Measurements from ENCODE around the gene ADD2.
"Not testable (repeated sequence)": the region's sequence is repeated elsewhere in the genome, so short reads cannot be mapped to it uniquely, and the experiment has no call there.

The ADD2 gene

GRCh38 chr2:70655786-70656185, 112.2 kb downstream of the ADD2 start:
- no peak overlapping the region for H3K27ac Mint-ChIP-seq
- no peaks in the 10 kb centered on the region for H3K36me3 Mint-ChIP-seq (ENCODE audit: low read depth)
- peaks cover 32% of the 10 kb centered on the region for H3K27me3 Mint-ChIP-seq (ENCODE audit: low read depth)
- no peak overlapping the region for H3K4me3 Mint-ChIP-seq
- TF ChIP-seq, protein P1, sequence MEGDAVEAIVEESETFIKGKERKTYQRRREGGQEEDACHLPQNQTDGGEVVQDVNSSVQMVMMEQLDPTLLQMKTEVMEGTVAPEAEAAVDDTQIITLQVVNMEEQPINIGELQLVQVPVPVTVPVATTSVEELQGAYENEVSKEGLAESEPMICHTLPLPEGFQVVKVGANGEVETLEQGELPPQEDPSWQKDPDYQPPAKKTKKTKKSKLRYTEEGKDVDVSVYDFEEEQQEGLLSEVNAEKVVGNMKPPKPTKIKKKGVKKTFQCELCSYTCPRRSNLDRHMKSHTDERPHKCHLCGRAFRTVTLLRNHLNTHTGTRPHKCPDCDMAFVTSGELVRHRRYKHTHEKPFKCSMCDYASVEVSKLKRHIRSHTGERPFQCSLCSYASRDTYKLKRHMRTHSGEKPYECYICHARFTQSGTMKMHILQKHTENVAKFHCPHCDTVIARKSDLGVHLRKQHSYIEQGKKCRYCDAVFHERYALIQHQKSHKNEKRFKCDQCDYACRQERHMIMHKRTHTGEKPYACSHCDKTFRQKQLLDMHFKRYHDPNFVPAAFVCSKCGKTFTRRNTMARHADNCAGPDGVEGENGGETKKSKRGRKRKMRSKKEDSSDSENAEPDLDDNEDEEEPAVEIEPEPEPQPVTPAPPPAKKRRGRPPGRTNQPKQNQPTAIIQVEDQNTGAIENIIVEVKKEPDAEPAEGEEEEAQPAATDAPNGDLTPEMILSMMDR (IDR thresholded peaks at IDR 0.05; ENCODE audit: unreplicated experiment in 3 of 3) = no peak
- H3K9me3 Mint-ChIP-seq = peaks cover 6% of the 10 kb centered on the region
- no peaks in the 10 kb centered on the region for H3K4me1 Mint-ChIP-seq

DNA sequence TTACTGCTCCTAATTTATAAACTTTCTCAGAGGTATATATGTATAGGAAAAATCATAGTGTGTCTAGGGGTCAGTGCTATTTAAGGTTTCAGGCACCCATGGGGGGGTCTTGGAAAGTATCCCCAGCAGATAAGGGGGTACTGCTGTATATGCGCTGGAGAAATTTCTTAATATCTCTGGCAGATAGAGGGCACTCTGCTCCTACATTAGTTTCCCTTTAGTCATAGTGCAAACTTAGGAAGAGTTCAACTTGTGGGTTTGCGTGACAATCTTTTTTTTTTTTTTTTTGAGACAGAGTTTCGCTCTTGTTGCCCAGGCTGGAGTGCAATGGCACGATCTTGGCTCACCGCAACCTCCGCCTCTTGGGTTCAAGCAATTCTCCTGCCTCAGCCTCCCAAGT, 112.8 kb downstream of the ADD2 start:
- not testable (repeated sequence) for H3K36me3 Mint-ChIP-seq (ENCODE audit: low read depth); H3K9me3 Mint-ChIP-seq; H3K27ac Mint-ChIP-seq

DNA sequence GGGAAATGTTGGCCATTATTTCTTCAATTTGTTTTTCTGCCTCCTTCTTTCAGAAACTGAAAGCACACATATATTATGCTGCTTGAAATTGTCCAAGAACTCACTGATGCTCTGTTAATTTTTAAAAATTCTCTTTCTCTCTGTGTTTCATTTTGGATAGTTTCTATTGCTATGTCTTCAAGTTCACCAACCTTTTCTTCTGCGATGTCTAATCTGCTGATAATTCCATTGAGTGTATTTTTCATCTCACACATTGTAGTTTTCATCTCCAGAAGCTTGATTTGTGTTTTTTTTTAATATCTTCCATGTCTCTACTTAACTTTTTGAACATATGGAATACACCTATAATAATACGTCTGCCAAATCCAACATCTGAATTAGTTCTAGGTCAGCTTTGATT, 116.3 kb downstream of the ADD2 start:
- Mint-ChIP-seq H3K4me1 (no peaks in the 10 kb centered on the region), H3K36me3 (ENCODE audit: low read depth) (no peaks in the 10 kb centered on the region), H3K27ac (no peak overlapping the region), H3K9me3 (peaks cover 6% of the 10 kb centered on the region), H3K27me3 (ENCODE audit: low read depth) (peaks cover 33% of the 10 kb centered on the region), H3K4me3 (no peak overlapping the region)
- TF ChIP-seq, protein P1 (IDR thresholded peaks at IDR 0.05; ENCODE audit: unreplicated experiment in 3 of 3) = no peak

More for the DNA sequence above, 112.8 kb downstream of the ADD2 start:
- TF ChIP-seq, protein P1 (IDR thresholded peaks at IDR 0.05; ENCODE audit: unreplicated experiment in 3 of 3) = peak; percentile 43 to 61 (median 57)
- not testable (repeated sequence) for H3K4me3 Mint-ChIP-seq, H3K4me1 Mint-ChIP-seq
- peaks cover 37% of the 10 kb centered on the region for H3K27me3 Mint-ChIP-seq (ENCODE audit: low read depth)

- no peaks in the 10 kb centered on the region for H3K36me3 Mint-ChIP-seq (ENCODE audit: low read depth)
- H3K4me3 Mint-ChIP-seq = no peak overlapping the region
- peaks cover 28% of the 10 kb centered on the region for H3K27me3 Mint-ChIP-seq (ENCODE audit: low read depth)
- no peaks in the 10 kb centered on the region for H3K4me1 Mint-ChIP-seq
- TF ChIP-seq, protein P1 (IDR thresholded peaks at IDR 0.05; ENCODE audit: unreplicated experiment in 3 of 3) = no peak
- H3K27ac Mint-ChIP-seq = no peak overlapping the region
- H3K9me3 Mint-ChIP-seq = peaks cover 6% of the 10 kb centered on the region
These were observed 117.0 kb downstream of the ADD2 start for GRCh38 chr2:70651014-70651413.

GRCh38 chr2:70648961-70649360, 119.0 kb downstream of the ADD2 start:
- TF ChIP-seq, protein P1 (IDR thresholded peaks at IDR 0.05; ENCODE audit: unreplicated experiment in 3 of 3) = no peak
- peaks cover 6% of the 10 kb centered on the region for H3K9me3 Mint-ChIP-seq
- no peak overlapping the region for H3K27ac Mint-ChIP-seq
- H3K36me3 Mint-ChIP-seq (ENCODE audit: low read depth) = no peaks in the 10 kb centered on the region
- no peak overlapping the region for H3K4me3 Mint-ChIP-seq
- H3K27me3 Mint-ChIP-seq (ENCODE audit: low read depth) = peaks cover 15% of the 10 kb centered on the region
- H3K4me1 Mint-ChIP-seq = no peaks in the 10 kb centered on the region

- H3K9me3 Mint-ChIP-seq = peaks cover 6% of the 10 kb centered on the region
- no peaks in the 10 kb centered on the region for H3K4me1 Mint-ChIP-seq
- H3K27ac Mint-ChIP-seq = no peak overlapping the region
- peaks cover 13% of the 10 kb centered on the region for H3K27me3 Mint-ChIP-seq (ENCODE audit: low read depth)
- no peaks in the 10 kb centered on the region for H3K36me3 Mint-ChIP-seq (ENCODE audit: low read depth)
- no peak overlapping the region for H3K4me3 Mint-ChIP-seq
- TF ChIP-seq, protein P1 (IDR thresholded peaks at IDR 0.05; ENCODE audit: unreplicated experiment in 3 of 3) = peak; percentile 96 to 97 (median 96)
These were observed 120.0 kb downstream of the ADD2 start for GRCh38 chr2:70647873-70648481.

All from nephron (organoid).